Vagina (tissue), 2 donors: Measurements from ENCODE around the gene TMEM242. TPM values are rescaled to one million over a fixed set of nuclear protein-coding genes. Genes with fewer than 3 reads are reported as not detected.

ENCODE experiments used
- DNase-seq, 2 donors: peaks; one replicate each; pipeline ENCODE4 v3.0.0-alpha.2; 2017; ENCODE audit errors: extremely low spot score in 2 of 2
- H3K27ac ChIP-seq: fragments of 200-600 bp; sonication (generic); one replicate; pipeline ENCODE4 v1.5.1; 2019
- H3K27me3 ChIP-seq: fragments of 200-600 bp; sonication (generic); one replicate; pipeline ENCODE4 v1.5.1; 2019
- H3K36me3 ChIP-seq, 2 donors: fragments of 200-600 bp; sonication (generic); one replicate each; pipeline ENCODE4 v1.5.1; 2017 to 2019
- H3K4me1 ChIP-seq: fragments of 200-600 bp; sonication (generic); one replicate; pipeline ENCODE4 v1.5.1; 2019
- H3K4me3 ChIP-seq, 2 donors: fragments of 200-600 bp; sonication (generic); 1 replicate in 1 of 2; 2 replicates in 1 of 2; pipeline ENCODE4 v1.5.1; 2016 to 2019
- H3K9me3 ChIP-seq: fragments of 200-600 bp; sonication (generic); one replicate; pipeline ENCODE4 v1.5.1; 2019
- CTCF ChIP-seq, 3 experiments: fragments of 450-650 bp in 2 of 3; fragments of 200-600 bp in 1 of 3; sonication (generic) in 1 of 3; IDR thresholded peaks; one replicate each; pipeline ENCODE4 v1.5.1; 2017 to 2019; ENCODE audit warnings: antibody characterized with exemption in 3 of 3, mild to moderate bottlenecking in 2 of 3, moderate library complexity in 2 of 3
- POLR2A ChIP-seq, 2 donors: fragments of 450-650 bp; IDR thresholded peaks; one replicate each; pipeline ENCODE4 v1.6.1; 2017; ENCODE audit warnings: antibody characterized with exemption in 2 of 2, mild to moderate bottlenecking in 2 of 2, moderate library complexity in 2 of 2
- POLR2AphosphoS5 ChIP-seq, 2 donors: sonication (generic); formaldehyde crosslinking; IDR thresholded peaks; one replicate each; pipeline ENCODE4 v1.9.0; 2017; ENCODE audit warnings: antibody characterized with exemption in 2 of 2, mild to moderate bottlenecking in 2 of 2, low read depth in 1 of 2; ENCODE audit not compliant: insufficient read depth in 1 of 2
- intact Hi-C: fragments of 100-400 bp; cut with DNase I; formaldehyde crosslinking; loops from one replicate; pipeline ENCODE4 v1.15.1; 2023
- total RNA-seq: library from RNA; depleted of rRNA; stranded (reverse); fragments of >200 nt; gene quantifications from one replicate; pipeline ENCODE4 v1.2.3, GENCODE V29; 2016

The TMEM242 gene
- total RNA-seq, 1 donor from 2014 or later = 6.1 TPM

GRCh38 chr6:157246048-157246630, 77.2 kb downstream of the TMEM242 start:
- intact Hi-C loops = no loop called here
- H3K4me3 ChIP-seq = no peak overlapping the region
- peaks cover 34% of the 10 kb centered on the region for H3K4me1 ChIP-seq
- H3K27ac ChIP-seq = peak overlapping the region; percentile 58
- TF ChIP-seq POLR2AphosphoS5 (IDR thresholded peaks at IDR 0.05; ENCODE audit: insufficient read depth in 1 of 2, low read depth in 1 of 2) = peak in 1 of 2 donors; percentile 76
- TF ChIP-seq CTCF (IDR thresholded peaks at IDR 0.05) = no peak
- no peak for TF ChIP-seq POLR2A (IDR thresholded peaks at IDR 0.05)
- H3K27me3 ChIP-seq = no peaks in the 10 kb centered on the region
- no peaks in the 10 kb centered on the region for H3K9me3 ChIP-seq
- no peaks in the 10 kb centered on the region for H3K36me3 ChIP-seq
- DNase-seq = peak in 1 of 2 donors; percentile 97

- intact Hi-C loops = no loop called here
- no peaks in the 10 kb centered on the region for H3K36me3 ChIP-seq
- no peak for DNase-seq
- no peaks in the 10 kb centered on the region for H3K27me3 ChIP-seq
- H3K9me3 ChIP-seq = no peaks in the 10 kb centered on the region
- peaks cover 35% of the 10 kb centered on the region for H3K4me1 ChIP-seq
- TF ChIP-seq POLR2A (IDR thresholded peaks at IDR 0.05) = no peak
- TF ChIP-seq CTCF (IDR thresholded peaks at IDR 0.05) = no peak
- no peak for TF ChIP-seq POLR2AphosphoS5 (IDR thresholded peaks at IDR 0.05; ENCODE audit: insufficient read depth in 1 of 2, low read depth in 1 of 2)
- H3K4me3 ChIP-seq = no peak overlapping the region
- H3K27ac ChIP-seq = peak overlapping the region; percentile 58
Observed at GRCh38 chr6:157245436-157245835, 77.9 kb downstream of the TMEM242 start.

GRCh38 chr6:157244780-157245179, 78.5 kb downstream of the TMEM242 start:
- no peak for DNase-seq
- intact Hi-C loops = no loop called here
- Histone ChIP-seq H3K27ac (peak overlapping the region; percentile 58), H3K4me1 (peaks cover 40% of the 10 kb centered on the region), H3K36me3 (no peaks in the 10 kb centered on the region), H3K27me3 (no peaks in the 10 kb centered on the region), H3K4me3 (no peak overlapping the region), H3K9me3 (no peaks in the 10 kb centered on the region)
- no peak for TF ChIP-seq POLR2AphosphoS5 (IDR thresholded peaks at IDR 0.05; ENCODE audit: insufficient read depth in 1 of 2, low read depth in 1 of 2)
- no peak for TF ChIP-seq CTCF (IDR thresholded peaks at IDR 0.05)

GRCh38 chr6:157244175-157244574, 79.1 kb downstream of the TMEM242 start:
- no peaks in the 10 kb centered on the region for H3K36me3 ChIP-seq
- no peaks in the 10 kb centered on the region for H3K27me3 ChIP-seq
- no peak for DNase-seq
- TF ChIP-seq CTCF (IDR thresholded peaks at IDR 0.05) (no peak), POLR2AphosphoS5 (IDR thresholded peaks at IDR 0.05; ENCODE audit: insufficient read depth in 1 of 2, low read depth in 1 of 2) (peak in 1 of 2 donors; percentile 43), POLR2A (IDR thresholded peaks at IDR 0.05) (no peak)
- H3K27ac ChIP-seq = peak overlapping the region; percentile 51
- H3K9me3 ChIP-seq = no peaks in the 10 kb centered on the region
- H3K4me1 ChIP-seq = peaks cover 46% of the 10 kb centered on the region
- intact Hi-C loops = no loop called here
- H3K4me3 ChIP-seq = no peak overlapping the region

GRCh38 chr6:157242791-157243190, 80.5 kb downstream of the TMEM242 start:
- Histone ChIP-seq H3K36me3 (no peaks in the 10 kb centered on the region), H3K27ac (no peak overlapping the region), H3K27me3 (no peaks in the 10 kb centered on the region), H3K4me1 (peaks cover 49% of the 10 kb centered on the region), H3K9me3 (no peaks in the 10 kb centered on the region), H3K4me3 (no peak overlapping the region)
- intact Hi-C loops = no loop called here
- DNase-seq = no peak
- no peak for TF ChIP-seq POLR2AphosphoS5 (IDR thresholded peaks at IDR 0.05; ENCODE audit: insufficient read depth in 1 of 2, low read depth in 1 of 2)
- TF ChIP-seq POLR2A (IDR thresholded peaks at IDR 0.05) = no peak
- TF ChIP-seq CTCF (IDR thresholded peaks at IDR 0.05) = no peak
